ENCODE results near the gene FMN1.
A peak's percentile ranks its signal among the peaks of the same experiment; 100 is the strongest.

The FMN1 gene

GRCh38 chr15:33226559-33227181 is 32.2 kb upstream of the FMN1 start:
- no peak for TF ChIP-seq Cebpa-rat (IDR thresholded peaks at IDR 0.05)
- Histone ChIP-seq H3K4me3 (no peak overlapping the region), H3K9ac (no peak overlapping the region), H3K4me2 (peak overlapping the region in 8 of 11 experiments; percentile 10 to 54 (median 44); a peak in 11 of 22 replicates), H3K36me3 (no peaks in the 10 kb centered on the region), H3K27ac (no peak overlapping the region), H3K27me3 (no peaks in the 10 kb centered on the region), H4K20me1 (no peaks in the 10 kb centered on the region), H3K4me1 (peaks cover 0 to 21% (median 14%) of the 10 kb centered on the region in 10 experiments; a peak in 14 of 20 replicates), H3K9me3 (replicated peaks in 1 of 11) (no peaks in the 10 kb centered on the region)

GRCh38 chr15:33218071-33218491 is 23.6 kb upstream of the FMN1 start:
- H3K27me3 ChIP-seq: no peaks in the 10 kb centered on the region
- no peaks in the 10 kb centered on the region for H3K4me1 ChIP-seq
- no peak overlapping the region for H3K27ac ChIP-seq
- no peak overlapping the region for H3K4me2 ChIP-seq
- H4K20me1 ChIP-seq: no peaks in the 10 kb centered on the region
- peaks cover 0 to 7% (median 0%) of the 10 kb centered on the region in 11 experiments; a peak in 2 of 22 replicates for H3K9me3 ChIP-seq (replicated peaks in 1 of 11)
- H3K4me3 ChIP-seq: no peak overlapping the region
- H3K9ac ChIP-seq: no peak overlapping the region
- TF ChIP-seq Cebpa-rat (IDR thresholded peaks at IDR 0.05): no peak
- H3K36me3 ChIP-seq: no peaks in the 10 kb centered on the region

- Histone ChIP-seq H3K4me2 (no peak overlapping the region), H3K9ac (no peak overlapping the region), H4K20me1 (no peaks in the 10 kb centered on the region), H3K4me3 (no peak overlapping the region), H3K27ac (no peak overlapping the region), H3K4me1 (peaks cover 0 to 3% (median 0%) of the 10 kb centered on the region in 10 experiments; a peak in 1 of 20 replicates), H3K36me3 (no peaks in the 10 kb centered on the region), H3K27me3 (no peaks in the 10 kb centered on the region), H3K9me3 (replicated peaks in 1 of 11) (peaks cover 0 to 7% (median 0%) of the 10 kb centered on the region in 11 experiments; a peak in 2 of 22 replicates)
- TF ChIP-seq Cebpa-rat (IDR thresholded peaks at IDR 0.05): no peak
These were observed 21.7 kb upstream of the FMN1 start for GRCh38 chr15:33215941-33216872.

GRCh38 chr15:33211176-33211808 is 16.8 kb upstream of the FMN1 start:
- Histone ChIP-seq H3K4me1 (peaks cover 0 to 13% (median 0%) of the 10 kb centered on the region in 10 experiments; a peak in 3 of 20 replicates), H3K4me2 (peak overlapping the region in 1 of 11 experiments; percentile 24; a peak in 1 of 22 replicates), H3K27ac (no peak overlapping the region), H3K9ac (no peak overlapping the region), H3K4me3 (no peak overlapping the region), H3K9me3 (replicated peaks in 1 of 11) (peaks cover 4 to 16% (median 12%) of the 10 kb centered on the region in 11 experiments; a peak in 16 of 22 replicates), H4K20me1 (no peaks in the 10 kb centered on the region), H3K36me3 (no peaks in the 10 kb centered on the region), H3K27me3 (no peaks in the 10 kb centered on the region)
- TF ChIP-seq Cebpa-rat (IDR thresholded peaks at IDR 0.05): no peak

GRCh38 chr15:33209575-33210481 is 15.3 kb upstream of the FMN1 start:
- Histone ChIP-seq H3K27me3 (no peaks in the 10 kb centered on the region), H3K27ac (no peak overlapping the region), H3K36me3 (no peaks in the 10 kb centered on the region), H3K9me3 (replicated peaks in 1 of 11) (peaks cover 4 to 16% (median 12%) of the 10 kb centered on the region in 11 experiments; a peak in 16 of 22 replicates), H3K4me3 (no peak overlapping the region), H3K4me2 (peak overlapping the region in 2 of 11 experiments; percentile 3 to 15; a peak in 3 of 22 replicates), H3K4me1 (peaks cover 0 to 13% (median under 1%) of the 10 kb centered on the region in 10 experiments; a peak in 4 of 20 replicates), H4K20me1 (no peaks in the 10 kb centered on the region), H3K9ac (no peak overlapping the region)
- TF ChIP-seq Cebpa-rat (IDR thresholded peaks at IDR 0.05): no peak

- H3K9ac ChIP-seq: no peak overlapping the region
- H3K9me3 ChIP-seq (replicated peaks in 1 of 11): peaks cover 4 to 16% (median 12%) of the 10 kb centered on the region in 11 experiments; a peak in 16 of 22 replicates
- no peaks in the 10 kb centered on the region for H4K20me1 ChIP-seq
- peaks cover 0 to 13% (median 6%) of the 10 kb centered on the region in 10 experiments; a peak in 6 of 20 replicates for H3K4me1 ChIP-seq
- H3K4me3 ChIP-seq: no peak overlapping the region
- no peak overlapping the region for H3K27ac ChIP-seq
- no peaks in the 10 kb centered on the region for H3K27me3 ChIP-seq
- no peak overlapping the region for H3K4me2 ChIP-seq
- no peaks in the 10 kb centered on the region for H3K36me3 ChIP-seq
- no peak for TF ChIP-seq Cebpa-rat (IDR thresholded peaks at IDR 0.05)
These were observed 13.1 kb upstream of the FMN1 start for GRCh38 chr15:33207646-33208045.

GRCh38 chr15:33206366-33206765 is 11.9 kb upstream of the FMN1 start:
- Histone ChIP-seq H4K20me1 (no peaks in the 10 kb centered on the region), H3K9ac (no peak overlapping the region), H3K36me3 (no peaks in the 10 kb centered on the region), H3K27me3 (no peaks in the 10 kb centered on the region), H3K27ac (no peak overlapping the region), H3K9me3 (replicated peaks in 1 of 11) (peaks cover 4 to 16% (median 12%) of the 10 kb centered on the region in 11 experiments; a peak in 16 of 22 replicates), H3K4me2 (no peak overlapping the region), H3K4me1 (peaks cover 0 to 20% (median 10%) of the 10 kb centered on the region in 10 experiments; a peak in 16 of 20 replicates), H3K4me3 (no peak overlapping the region)
- no peak for TF ChIP-seq Cebpa-rat (IDR thresholded peaks at IDR 0.05)

- Histone ChIP-seq H3K9ac (no peak overlapping the region), H3K4me2 (0 out of 22 replicates have a peak overlapping the region, but pooled peaks of 2 of the 11 experiments have one; percentile 1 to 10), H3K9me3 (replicated peaks in 1 of 11) (peaks cover 4 to 14% (median 11%) of the 10 kb centered on the region in 11 experiments; a peak in 16 of 22 replicates), H3K36me3 (no peaks in the 10 kb centered on the region), H3K27ac (no peak overlapping the region), H4K20me1 (no peaks in the 10 kb centered on the region), H3K27me3 (no peaks in the 10 kb centered on the region), H3K4me3 (no peak overlapping the region), H3K4me1 (peaks cover 0 to 20% (median 11%) of the 10 kb centered on the region in 10 experiments; a peak in 16 of 20 replicates)
- no peak for TF ChIP-seq Cebpa-rat (IDR thresholded peaks at IDR 0.05)
These were observed 10.4 kb upstream of the FMN1 start for GRCh38 chr15:33204926-33205325.

Measured in BLaER1 treated with 17β-estradiol and CSF1 and Interleukin-3, amounts not matched to agents 10 nM and 100 nM (cell line).